Endothelial cell (in vitro differentiated cells): ENCODE measurements around the gene RNF141. TPM values are rescaled to one million over a fixed set of nuclear protein-coding genes. Genes with fewer than 3 reads are reported as not detected.

ENCODE experiments used
- DNase-seq: peaks from one replicate; pipeline ENCODE4 v3.0.0; 2021; ENCODE audit warnings: low spot score
- H3K27ac Mint-ChIP-seq: one replicate; pipeline ENCODE4 v1.8.0; 2021; ENCODE audit warnings: mixed read lengths, inconsistent platforms; ENCODE audit not compliant: unreplicated experiment
- H3K27me3 Mint-ChIP-seq: one replicate; pipeline ENCODE4 v1.8.0; 2021; ENCODE audit warnings: mild to moderate bottlenecking, moderate library complexity, mixed read lengths, inconsistent platforms; ENCODE audit not compliant: unreplicated experiment
- H3K36me3 Mint-ChIP-seq: one replicate; pipeline ENCODE4 v1.8.0; 2021; ENCODE audit warnings: mild to moderate bottlenecking, low read depth, mixed read lengths, inconsistent platforms; ENCODE audit not compliant: unreplicated experiment
- H3K4me1 Mint-ChIP-seq: one replicate; pipeline ENCODE4 v1.8.0; 2021; ENCODE audit warnings: mild to moderate bottlenecking, mixed read lengths, inconsistent platforms; ENCODE audit not compliant: unreplicated experiment
- H3K4me3 Mint-ChIP-seq: one replicate; pipeline ENCODE4 v1.8.0; 2021; ENCODE audit warnings: mild to moderate bottlenecking, mixed read lengths, inconsistent platforms; ENCODE audit not compliant: unreplicated experiment
- H3K9me3 Mint-ChIP-seq: one replicate; pipeline ENCODE4 v1.8.0; 2021; ENCODE audit warnings: mixed read lengths, inconsistent platforms; ENCODE audit not compliant: unreplicated experiment
- total RNA-seq: library from RNA; stranded (reverse); fragmentation: NEBNext Ultra II Directional; extraction: Animal tissue kit (Norgen Biotek cat#: 25700); gene quantifications from one replicate; pipeline ENCODE4 v1.2.1, GENCODE V29; 2021; ENCODE audit not compliant: unreplicated experiment
- TF ChIP-seq, protein P1 (sequence below): fragments of 200-600 bp; sonication (generic); IDR thresholded peaks from one replicate; pipeline ENCODE4 v1.5.0; 2021; ENCODE audit warnings: antibody characterized with exemption; ENCODE audit not compliant: unreplicated experiment

RNF141 gene
- total RNA-seq, 1 donor from 2014 or later: 32.8 TPM

DNA sequence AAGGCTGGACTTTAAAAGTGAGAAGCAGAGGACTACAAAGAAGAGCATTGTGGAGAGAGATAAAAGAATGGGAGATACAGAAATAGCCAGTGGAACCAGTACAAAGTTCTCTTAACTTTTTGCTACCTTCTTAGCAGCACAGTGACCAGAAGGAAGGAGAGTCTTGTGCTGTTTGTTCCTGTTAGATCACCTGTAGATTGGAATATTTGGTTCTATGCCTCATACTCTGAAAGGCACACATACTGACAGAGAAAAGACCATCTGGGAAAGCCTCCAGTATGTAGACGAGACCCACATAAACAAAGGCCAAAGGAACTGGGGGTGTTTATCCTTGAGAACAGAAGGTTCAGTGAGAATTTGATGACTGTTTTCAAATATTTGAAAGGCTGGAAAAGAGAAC, 18.7 kb downstream of the RNF141 start:
- DNase-seq: no peak
- Mint-ChIP-seq H3K27ac (no peak overlapping the region), H3K36me3 (peaks cover 6% of the 10 kb centered on the region), H3K4me1 (peaks cover 4% of the 10 kb centered on the region), H3K27me3 (no peaks in the 10 kb centered on the region), H3K9me3 (no peaks in the 10 kb centered on the region), H3K4me3 (no peak overlapping the region)
- TF ChIP-seq, protein P1, sequence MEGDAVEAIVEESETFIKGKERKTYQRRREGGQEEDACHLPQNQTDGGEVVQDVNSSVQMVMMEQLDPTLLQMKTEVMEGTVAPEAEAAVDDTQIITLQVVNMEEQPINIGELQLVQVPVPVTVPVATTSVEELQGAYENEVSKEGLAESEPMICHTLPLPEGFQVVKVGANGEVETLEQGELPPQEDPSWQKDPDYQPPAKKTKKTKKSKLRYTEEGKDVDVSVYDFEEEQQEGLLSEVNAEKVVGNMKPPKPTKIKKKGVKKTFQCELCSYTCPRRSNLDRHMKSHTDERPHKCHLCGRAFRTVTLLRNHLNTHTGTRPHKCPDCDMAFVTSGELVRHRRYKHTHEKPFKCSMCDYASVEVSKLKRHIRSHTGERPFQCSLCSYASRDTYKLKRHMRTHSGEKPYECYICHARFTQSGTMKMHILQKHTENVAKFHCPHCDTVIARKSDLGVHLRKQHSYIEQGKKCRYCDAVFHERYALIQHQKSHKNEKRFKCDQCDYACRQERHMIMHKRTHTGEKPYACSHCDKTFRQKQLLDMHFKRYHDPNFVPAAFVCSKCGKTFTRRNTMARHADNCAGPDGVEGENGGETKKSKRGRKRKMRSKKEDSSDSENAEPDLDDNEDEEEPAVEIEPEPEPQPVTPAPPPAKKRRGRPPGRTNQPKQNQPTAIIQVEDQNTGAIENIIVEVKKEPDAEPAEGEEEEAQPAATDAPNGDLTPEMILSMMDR: no peak

DNA sequence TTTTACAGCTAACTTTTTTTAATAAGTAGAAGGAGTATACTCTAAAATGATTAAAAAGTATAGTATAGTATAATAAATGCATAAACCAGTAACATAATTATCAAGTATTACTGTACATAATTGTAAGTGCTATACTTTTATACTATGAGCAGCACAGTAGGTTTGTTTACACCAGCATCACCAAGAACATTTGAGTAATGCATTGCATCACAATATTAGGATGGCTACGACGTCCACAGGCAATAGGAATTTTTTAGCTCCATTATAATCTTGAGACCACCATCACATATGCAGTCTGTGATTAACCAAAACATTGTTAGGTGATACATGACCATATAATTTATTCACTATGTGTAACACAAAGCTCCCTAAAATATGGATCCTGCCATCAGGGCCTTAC, 20.4 kb downstream of the RNF141 start:
- TF ChIP-seq, protein P1: no peak
- Mint-ChIP-seq H3K9me3 (no peaks in the 10 kb centered on the region), H3K4me3 (no peak overlapping the region), H3K27me3 (no peaks in the 10 kb centered on the region), H3K36me3 (no peaks in the 10 kb centered on the region), H3K27ac (no peak overlapping the region), H3K4me1 (peaks cover 4% of the 10 kb centered on the region)
- DNase-seq: no peak

DNA sequence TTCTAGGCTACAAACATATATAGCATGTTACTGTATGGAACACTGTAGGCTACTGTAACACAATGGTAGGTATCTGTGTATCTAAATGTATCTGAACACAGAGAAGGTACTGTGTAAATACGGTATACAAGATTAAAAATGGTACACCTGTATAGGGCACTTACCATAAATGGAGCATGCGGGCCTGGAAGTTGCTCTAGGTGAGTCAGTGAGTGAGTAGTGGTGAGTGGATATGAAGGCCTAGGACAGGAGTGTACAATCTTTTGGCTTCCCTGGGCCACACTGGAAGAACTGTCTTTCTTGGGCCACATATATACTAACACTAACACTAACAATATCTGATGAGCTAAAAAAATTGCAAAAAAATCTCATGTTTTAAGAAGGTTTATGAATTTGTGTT, 21.4 kb downstream of the RNF141 start:
- TF ChIP-seq, protein P1: no peak
- Mint-ChIP-seq H3K4me3 (no peak overlapping the region), H3K27ac (no peak overlapping the region), H3K4me1 (peaks cover 2% of the 10 kb centered on the region), H3K9me3 (no peaks in the 10 kb centered on the region), H3K36me3 (no peaks in the 10 kb centered on the region), H3K27me3 (no peaks in the 10 kb centered on the region)
- DNase-seq: no peak

DNA sequence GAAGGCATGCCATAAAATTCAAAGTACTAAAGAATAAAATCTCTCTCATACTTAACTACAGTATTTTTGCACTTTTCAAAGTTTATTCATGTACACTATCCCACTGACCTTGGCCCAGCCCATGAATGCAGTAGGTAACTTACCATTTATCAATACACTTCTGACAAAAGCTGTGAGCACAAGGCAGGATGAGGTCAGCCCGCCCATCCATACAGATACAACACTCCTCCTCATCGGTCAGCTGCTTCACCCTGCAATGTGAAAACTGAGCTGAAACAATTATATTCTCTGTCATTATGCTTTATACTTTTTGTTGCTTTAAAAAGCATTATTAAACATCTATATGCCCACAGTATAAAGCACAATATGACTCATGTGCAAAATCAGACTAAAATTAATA, 22.1 kb downstream of the RNF141 start:
- DNase-seq: no peak
- Mint-ChIP-seq H3K9me3 (no peaks in the 10 kb centered on the region), H3K27ac (no peak overlapping the region), H3K36me3 (no peaks in the 10 kb centered on the region), H3K4me1 (no peaks in the 10 kb centered on the region), H3K4me3 (no peak overlapping the region), H3K27me3 (no peaks in the 10 kb centered on the region)
- TF ChIP-seq, protein P1: no peak

DNA sequence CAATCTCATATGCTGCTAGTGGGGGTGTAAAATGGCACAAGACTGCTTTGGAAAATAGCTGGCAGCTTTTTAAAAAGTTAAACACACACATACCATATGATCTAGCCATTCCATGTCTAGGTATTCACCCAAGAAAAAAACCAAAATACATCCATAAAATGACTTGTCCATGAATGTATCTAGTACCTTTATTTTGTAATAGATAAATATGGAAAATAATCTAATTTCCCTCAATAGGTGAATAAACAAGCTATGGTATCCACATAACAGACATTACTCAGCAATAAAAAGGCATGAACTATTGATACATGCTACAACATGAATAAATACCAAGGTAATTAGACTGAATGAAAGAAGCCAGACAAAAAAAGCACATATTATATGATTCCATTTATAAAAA, 22.9 kb downstream of the RNF141 start:
- no peak for DNase-seq
- Mint-ChIP-seq H3K4me1 (no peaks in the 10 kb centered on the region), H3K27ac (no peak overlapping the region), H3K4me3 (no peak overlapping the region), H3K9me3 (no peaks in the 10 kb centered on the region), H3K27me3 (no peaks in the 10 kb centered on the region), H3K36me3 (no peaks in the 10 kb centered on the region)
- TF ChIP-seq, protein P1: no peak
